SKM-1 treated with dmso at 0.1 percent for 144 hours (cell line): Measurements from ENCODE around the gene SSBP3.

ENCODE experiments used
- DNase-seq: peaks from one replicate; lab custom pipeline; 2025; ENCODE audit not compliant: unreplicated experiment; lab: John Stamatoyannopoulos, UW

SSBP3 gene

DNA sequence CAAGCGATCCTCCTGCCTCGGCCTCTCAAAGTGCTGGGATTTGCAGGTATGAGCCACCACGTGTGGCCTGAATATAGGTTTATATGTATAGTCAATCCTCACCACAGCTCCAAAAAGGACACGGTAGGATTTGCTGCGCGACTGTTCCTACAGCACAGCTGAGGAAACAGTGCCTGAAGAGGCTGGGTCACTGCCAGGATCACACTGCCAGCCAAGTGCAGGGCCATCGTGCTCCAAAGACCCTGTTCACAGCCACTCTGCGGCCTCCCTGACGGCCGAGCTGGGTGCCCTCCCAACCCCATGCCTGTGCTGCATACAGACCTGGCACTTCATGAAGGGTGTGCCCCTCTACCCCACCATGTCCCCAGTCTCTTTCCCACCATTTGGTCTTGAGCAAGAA, 134.9 kb downstream of the SSBP3 start:
- DNase-seq: no peak

DNA sequence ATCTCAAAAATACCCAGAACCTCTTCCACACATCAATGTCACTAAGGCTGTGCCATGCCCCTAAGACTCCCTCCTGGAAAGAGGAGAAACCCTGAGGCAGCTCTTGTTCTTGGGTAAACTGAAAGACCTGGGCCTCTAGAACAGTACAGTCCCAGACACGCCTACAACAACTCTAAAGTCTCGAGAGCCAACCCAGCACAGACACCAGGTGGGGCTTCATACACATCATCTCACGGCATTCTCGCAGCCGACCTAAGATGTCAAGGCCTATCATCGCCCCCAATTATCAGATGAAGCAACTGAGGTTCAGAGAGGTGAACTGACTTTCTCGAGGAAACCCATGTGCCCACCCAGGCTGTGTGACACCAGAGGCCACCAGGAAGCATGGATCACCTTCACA, 135.7 kb downstream of the SSBP3 start:
- no peak for DNase-seq

DNA sequence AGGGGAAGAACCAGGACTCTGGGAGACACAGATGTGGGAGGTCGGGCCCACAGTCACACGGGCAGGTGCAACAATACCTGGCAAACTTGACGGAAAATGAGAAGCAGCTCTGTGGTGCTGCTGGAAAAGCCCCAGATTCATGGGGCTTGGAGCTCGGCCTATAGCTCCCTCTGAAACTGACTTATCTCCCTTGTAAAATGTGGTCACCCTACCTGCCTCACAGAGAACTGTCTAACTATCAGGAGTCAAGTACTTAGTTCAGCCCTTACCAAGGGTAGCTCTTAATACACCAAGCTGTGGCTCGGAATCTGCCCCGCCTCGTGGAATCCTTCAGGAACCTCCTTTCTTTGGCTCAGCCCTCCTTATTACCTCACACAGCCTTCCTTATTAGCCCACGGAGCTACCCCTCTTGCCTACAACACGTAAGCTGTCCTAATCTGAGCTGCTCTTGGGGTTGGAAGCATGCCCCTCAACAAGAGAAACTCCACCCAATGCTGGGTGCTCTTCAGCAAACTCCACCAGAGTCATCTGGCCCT, 137.4 kb downstream of the SSBP3 start:
- DNase-seq: peak; percentile 88

DNA sequence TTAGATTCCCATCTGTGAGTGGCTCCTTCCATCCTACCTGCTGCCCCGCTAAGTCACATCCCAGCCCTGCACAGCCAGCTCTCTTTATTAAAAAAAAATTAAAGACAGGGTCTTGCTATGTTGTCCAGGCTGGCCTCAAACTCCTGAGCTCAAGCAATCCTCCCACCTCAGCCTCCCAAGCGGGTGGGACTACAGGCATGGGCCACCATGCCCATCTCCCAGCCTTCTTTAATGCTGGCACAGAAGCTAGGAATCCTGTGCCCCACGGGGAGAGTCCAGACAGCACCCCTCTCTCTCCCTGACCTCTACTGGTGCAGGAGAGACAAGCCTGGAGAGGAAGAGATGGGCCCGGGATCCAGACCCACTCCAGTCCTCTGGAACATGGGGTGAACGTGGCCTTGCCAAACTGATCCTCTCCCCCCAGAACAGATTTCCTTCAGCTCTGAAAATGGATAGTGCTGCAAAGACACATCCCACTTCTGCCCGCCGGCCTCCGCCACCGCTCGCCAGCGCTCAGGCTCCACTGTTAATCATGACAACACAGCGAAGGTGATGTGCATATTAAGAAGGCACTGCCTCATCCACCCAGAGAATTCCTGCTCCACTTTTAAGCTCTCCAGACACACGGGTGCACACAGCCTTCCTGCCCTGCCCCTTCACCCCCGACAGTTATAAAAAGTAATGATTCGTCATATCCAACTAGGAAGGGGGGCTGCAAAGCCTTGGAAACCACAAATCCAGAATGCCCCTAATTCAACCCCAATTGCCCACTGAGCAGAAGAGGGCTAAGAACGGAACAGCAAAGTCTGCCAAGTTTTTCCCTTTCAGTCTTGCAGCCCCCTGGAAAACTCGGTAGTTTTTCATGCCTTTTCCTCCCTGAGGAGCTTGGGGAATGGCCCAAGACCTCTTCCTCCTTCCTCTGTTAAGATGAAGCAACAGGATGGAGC, 138.1 kb downstream of the SSBP3 start:
- no peak for DNase-seq

DNA sequence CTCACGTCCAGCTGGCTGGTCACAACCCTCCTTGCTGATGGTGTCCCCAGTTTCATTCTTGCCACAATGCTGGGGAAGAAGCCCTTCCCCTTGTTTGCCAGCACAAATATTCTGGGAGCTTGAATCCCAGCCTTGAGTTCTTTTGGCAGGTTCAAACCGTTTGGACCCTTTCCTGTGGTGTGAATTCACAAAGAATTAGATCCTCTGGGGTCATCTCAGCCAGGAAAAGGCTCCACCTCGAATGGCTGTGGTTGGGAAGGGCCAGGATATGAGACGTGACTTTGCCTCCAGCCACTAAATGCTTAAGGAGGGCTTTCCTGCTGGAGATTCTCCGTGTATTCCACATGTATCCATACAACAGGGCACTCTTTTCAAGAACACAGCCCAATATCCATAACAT, 139.3 kb downstream of the SSBP3 start:
- DNase-seq: no peak

DNA sequence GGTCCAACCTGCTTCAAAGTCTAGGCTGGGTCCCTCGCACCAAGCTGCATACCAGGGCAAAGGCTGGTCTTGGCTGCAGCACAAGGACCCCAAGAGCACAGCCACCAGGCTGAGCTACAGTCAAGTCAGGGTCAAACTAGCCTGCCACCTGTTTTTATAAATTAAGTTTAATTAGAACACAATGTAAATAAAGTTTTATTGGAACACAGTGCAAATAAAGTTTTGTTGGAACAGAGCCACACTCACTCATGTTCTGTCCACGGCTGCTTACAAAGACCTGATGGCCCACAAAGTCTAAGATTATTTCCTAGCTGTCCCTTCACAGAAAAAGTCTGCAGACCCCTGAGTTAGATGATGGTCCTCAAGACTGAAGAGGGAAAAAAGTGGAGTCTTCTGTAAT, 140.0 kb downstream of the SSBP3 start:
- no peak for DNase-seq

DNA sequence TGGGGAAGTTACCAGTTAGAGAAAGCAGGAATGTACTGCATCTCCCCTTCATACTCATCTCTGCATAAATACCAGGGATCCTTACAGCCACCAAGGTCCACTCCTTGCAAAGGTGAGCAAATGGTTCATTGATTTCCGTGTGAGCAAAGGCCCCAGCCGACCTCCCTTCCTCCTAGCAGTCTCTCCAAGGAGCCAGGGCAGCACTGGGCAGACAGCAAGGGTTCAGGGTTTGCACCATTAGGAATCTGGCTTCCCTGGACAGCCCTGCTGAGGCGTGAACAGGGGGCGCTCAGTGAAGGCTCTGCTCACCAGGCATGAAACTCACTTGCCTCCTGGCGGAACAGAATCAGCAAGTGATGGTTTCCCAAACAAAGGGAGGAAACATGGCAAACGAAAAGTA, 140.5 kb downstream of the SSBP3 start:
- no peak for DNase-seq

DNA sequence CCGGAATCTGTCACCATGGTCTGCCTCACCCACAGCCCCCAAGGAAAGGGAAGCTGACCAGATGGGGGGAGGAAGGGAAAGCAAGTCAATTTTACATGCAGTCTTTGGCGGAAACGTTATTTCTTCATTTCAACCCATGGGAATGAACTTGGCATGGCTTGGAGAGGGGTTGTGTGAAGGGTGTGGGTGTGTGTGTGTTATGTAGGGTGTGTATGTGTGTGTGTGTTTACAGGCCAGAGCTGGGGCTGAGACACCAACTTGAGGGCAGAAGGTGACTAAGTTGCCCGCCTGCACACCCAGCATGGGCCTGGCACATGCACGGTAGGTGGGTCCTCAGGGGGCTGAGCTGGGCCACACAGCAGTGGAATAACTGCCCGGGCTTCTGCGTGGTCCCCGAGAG, 141.1 kb downstream of the SSBP3 start:
- DNase-seq: no peak

DNA sequence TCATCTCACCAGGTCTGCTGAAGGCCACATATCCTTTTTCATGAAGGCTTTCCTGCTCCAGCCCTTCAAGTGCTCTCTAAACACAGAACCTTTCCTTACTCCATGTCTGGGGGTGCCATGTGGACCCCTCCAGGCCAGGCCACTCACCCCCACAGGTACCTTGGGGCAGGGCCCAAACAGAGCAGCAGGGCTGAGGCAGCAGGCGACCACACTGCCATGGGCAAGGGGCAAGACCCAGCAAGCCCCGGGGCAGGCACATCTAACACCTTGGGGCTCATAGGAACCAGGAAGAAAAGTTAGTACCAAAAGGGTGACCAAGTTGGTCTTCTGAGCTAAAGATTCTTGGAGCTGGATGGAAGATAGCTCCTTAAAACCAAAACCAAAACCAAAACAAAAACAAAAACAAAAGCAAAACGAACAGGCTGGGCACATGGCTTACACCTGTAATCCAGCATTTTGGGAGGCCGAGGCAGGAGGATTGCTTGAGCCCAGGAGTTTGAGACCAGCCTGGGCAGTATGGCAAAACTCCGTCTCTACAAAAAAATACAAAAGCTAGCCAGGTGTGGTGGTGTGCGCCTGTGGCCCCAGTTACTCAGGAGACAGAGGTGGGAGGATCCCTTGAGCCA, 142.5 kb downstream of the SSBP3 start:
- DNase-seq: no peak

DNA sequence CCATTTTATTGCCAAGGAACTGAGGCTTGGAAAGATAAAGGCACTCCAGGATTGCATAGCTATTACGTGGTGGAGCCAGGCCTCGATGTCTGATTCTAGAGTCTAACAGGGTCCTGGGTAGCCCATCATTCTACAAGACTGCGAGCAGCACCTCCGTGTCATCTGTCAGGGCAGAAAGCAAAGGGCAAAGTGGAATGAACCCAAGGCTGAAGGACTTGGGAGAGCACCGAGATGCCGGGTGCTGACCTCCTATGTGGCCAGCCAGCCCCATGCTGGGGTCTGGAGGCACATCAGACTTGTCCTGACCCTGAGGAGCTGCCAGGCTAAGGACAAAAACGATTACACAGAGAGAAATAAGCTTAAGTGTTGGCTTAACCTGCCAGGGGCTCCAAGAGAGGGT, 143.9 kb downstream of the SSBP3 start:
- no peak for DNase-seq

DNA sequence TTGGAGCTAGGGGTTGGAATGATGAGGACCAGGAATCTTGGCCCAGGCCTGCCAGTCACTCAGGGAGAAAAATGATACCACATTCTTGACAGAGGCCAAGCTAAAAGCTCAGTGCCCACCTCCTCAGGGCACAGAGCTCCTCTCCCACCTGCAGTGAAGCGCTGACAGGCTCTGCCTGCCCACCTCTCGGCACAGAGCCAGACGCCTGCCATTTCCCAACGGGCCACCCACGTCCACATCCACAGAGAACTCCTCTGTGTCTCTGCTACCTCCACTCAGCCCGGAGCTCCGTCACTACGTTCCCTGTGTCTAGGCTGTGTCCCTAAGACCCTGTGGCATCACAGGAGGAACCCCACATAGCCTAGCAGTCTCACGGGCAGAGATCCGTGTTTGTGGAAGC, 145.4 kb downstream of the SSBP3 start:
- DNase-seq: no peak

DNA sequence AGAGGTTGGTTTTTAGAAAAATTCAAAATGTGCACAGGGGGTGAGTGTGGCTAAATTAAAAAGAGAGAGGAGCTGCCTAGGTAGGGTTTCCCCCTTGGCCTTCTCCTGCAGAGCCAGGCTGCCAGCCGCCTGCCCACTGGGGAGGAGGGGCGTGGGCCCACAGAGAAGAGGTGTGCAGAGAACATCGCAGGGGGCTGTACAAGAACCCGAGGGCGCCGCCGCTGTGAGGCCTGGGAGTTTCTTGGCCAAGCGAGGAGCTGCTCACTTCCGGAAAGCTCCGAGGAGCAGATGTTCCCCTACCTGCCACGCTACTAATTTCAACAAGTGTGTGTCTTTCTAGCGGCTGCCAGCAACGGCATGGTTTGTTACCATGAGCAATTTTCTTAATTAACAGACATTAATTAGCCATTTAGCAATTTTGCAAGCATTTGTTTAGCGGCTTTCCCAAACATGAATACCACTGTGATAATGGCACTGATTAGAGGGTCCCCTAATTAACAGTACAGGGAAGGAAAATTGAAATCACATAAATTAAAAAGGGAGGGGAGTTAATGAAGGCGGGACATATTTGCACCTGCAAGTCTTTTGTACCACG, 146.6 kb downstream of the SSBP3 start:
- no peak for DNase-seq

DNA sequence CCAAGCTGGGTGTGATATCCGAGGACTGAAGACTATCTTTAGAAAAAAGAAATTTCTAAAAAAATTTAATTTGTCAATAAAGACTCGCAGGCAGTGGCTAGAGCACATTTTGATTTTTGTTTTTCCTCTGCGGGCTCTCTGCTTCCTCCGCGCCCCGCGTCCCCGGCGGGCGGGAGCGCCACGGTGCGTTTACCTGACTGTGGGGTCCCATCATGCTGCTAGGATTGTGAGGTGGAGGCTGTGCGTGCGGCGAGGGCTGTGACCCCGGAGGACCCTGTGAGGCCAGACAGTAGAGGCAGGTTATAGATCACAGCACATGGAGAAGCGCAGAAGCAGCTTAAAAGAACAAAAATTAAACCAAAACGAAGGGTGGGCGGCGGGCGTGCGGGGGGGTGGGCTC, 148.3 kb downstream of the SSBP3 start:
- DNase-seq: no peak

DNA sequence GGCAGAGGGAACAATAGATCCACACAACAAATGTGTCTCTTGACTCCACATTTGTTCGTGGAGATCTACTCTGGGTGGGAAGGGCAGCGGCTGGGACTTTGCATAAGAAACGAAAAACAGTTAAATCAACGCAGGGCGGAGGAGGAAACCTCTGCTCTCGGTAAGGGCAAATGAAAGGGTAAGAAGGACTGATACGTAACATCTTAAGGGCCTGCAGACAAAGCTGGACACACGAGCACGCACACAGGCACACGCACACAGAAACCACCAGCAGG, 148.9 kb downstream of the SSBP3 start:
- DNase-seq: no peak

DNA sequence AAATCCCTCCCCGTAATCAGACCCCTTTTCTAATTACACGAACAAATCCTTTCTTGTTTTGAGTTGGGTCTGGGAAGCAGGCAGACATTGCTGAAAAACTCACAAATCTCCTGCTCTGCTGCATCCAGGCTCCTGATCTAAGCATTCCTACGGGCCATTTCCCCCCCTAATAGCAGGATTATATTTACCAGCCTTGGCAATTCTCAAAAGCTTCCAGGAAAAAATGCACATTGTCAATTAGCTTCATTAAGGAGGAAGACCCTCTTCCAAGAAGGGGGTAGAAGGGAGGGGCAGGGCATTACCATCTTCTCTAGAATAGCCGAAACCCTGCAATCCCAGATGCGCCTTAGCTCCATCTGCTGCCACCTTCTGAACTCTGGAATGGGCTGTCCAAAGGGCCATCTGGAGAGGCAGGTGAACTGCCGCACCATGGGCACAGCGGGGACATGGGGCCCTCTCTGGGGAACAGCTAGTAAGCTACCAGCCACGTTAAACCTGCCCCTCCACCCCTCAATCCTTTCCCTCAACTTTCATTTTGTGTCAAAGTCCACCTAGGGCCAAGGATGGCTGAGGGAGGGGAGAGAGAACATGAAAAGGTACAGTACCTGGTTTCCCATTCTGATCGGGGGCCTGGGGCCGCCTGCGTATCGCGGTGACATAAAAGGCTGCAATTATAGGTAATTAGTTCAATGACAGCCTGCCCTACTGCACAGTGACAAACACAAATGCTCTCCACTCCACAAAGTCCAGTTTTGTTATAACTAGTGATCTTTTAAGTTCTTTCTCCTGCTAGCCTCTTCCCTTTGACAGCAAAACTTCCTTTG, 149.5 kb downstream of the SSBP3 start:
- no peak for DNase-seq

DNA sequence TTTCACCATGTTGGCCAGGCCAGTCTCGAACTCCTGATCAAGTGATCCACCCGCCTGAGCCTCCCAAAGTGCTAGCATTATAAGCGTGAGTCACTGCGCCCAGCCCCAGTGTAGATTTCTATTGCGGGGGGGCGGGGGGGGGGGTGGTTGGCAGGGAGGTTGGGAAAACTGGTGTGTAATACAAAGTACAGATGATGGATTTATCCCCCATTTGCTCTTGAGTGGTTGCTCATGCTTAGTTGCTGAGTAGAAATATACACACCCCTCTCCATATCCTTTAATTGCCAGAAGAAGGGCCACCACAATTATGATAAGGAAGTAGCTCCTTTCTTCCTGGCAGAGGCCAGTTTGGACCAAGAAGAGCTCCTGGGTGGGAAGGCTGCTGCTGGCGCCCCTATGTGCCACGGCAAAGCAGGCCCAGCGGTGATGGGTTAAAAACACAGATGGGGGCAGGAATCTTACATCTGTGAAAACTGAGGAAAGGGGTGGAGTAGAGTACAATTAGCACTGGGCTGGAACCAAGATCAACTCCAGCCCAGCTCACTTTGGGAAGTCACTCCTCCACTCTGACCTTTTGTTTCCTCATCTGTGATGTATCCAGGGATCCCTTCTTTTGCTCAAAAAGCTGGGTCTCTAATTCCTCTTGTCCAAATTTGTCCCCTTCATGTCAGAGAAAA, 151.0 kb downstream of the SSBP3 start:
- DNase-seq: no peak

DNA sequence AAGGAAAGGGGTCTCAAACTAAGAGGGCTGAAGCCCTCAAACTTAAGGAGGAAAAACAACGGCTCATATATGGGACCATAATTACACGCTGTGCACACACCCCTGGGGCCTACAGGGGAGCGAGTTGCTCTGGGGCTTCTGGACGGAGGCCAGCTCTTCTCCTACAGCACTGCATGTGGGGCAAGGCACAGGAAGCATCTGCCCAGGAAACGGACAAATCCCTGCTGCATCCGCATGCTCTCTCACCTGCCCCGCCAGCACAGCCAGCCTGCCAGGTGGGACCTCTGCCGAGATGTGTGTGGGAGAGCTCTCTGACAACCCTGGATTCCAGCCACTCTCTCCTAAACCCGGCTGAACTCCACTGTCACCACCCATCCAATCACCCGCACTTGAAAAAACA, 152.1 kb downstream of the SSBP3 start:
- DNase-seq: no peak

DNA sequence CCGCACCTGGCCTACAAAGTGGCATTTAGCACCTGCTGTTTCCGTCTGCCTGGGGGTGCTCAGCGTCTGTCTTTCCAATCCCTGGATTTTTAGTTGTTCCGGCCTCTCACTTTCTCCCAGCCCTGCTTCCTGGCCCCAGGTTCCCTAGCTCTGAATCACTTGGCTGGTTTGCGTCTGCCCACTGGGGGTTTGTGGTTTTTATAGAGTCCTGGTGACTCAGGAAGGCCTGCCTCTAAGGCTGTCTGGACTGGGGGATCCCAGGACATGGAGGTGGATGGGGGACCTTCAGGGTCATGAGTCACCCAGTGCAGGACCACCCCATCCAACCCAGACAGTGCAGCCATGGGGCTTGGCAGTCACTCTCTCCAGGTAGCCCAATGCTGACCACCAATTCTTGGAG, 152.7 kb downstream of the SSBP3 start:
- no peak for DNase-seq

DNA sequence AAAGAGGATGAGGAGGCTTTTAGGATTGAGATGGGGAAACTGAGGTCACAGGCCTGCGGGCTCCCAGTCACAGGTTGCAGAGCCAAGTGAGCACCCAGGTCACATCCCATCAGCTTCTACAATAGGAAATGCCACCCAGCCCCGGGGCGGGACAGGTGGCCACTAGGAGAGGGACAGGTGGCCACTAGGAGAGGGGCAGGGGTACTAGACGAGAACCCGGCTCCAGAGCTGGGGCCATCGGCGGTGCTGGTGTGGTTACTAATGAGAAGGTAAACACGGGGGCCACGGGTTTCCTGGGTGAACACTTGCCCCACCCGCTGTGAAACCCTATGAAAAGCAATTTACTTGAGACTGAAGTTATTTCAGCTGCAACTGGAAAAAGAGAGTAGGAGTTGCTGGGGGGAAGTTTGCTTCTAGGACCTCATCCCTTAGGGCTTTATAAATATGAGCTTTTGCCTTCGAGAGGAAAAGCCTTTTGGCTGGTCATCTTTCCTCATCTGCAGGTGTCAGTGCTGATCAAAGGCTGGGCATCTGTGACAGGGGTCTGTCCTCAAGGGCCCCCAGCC, 153.7 kb downstream of the SSBP3 start:
- DNase-seq: no peak

DNA sequence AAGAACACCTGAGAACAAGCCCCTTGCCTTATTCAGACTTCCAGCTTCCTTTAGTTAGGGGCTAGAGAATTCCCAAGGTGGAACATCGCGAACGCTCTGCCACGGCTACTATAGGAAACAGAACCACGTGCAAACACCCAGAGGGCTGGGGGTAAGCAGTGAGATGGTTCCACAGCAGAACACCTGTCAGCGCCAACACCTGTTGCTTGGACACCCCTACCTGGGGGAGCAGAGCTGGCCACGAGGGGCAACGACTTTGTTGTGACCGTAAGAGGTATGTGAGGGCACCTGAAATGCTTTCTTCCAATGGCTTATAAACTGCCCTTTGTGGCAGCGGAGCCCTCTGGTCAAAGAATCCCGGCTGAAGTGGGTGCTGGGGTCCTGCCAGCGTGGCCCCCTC, 155.5 kb downstream of the SSBP3 start:
- no peak for DNase-seq
